Endothelial cell (in vitro differentiated cells): Measurements from ENCODE around the gene MDFI. TPM values are rescaled to one million over a fixed set of nuclear protein-coding genes. Genes with fewer than 3 reads are reported as not detected.

Source experiments
- DNase-seq: peaks from one replicate; pipeline ENCODE4 v3.0.0; 2021; ENCODE audit warnings: low spot score
- H3K27ac Mint-ChIP-seq: one replicate; pipeline ENCODE4 v1.8.0; 2021; ENCODE audit warnings: mixed read lengths, inconsistent platforms; ENCODE audit not compliant: unreplicated experiment
- H3K27me3 Mint-ChIP-seq: one replicate; pipeline ENCODE4 v1.8.0; 2021; ENCODE audit warnings: mild to moderate bottlenecking, moderate library complexity, mixed read lengths, inconsistent platforms; ENCODE audit not compliant: unreplicated experiment
- H3K36me3 Mint-ChIP-seq: one replicate; pipeline ENCODE4 v1.8.0; 2021; ENCODE audit warnings: mild to moderate bottlenecking, low read depth, mixed read lengths, inconsistent platforms; ENCODE audit not compliant: unreplicated experiment
- H3K4me1 Mint-ChIP-seq: one replicate; pipeline ENCODE4 v1.8.0; 2021; ENCODE audit warnings: mild to moderate bottlenecking, mixed read lengths, inconsistent platforms; ENCODE audit not compliant: unreplicated experiment
- H3K4me3 Mint-ChIP-seq: one replicate; pipeline ENCODE4 v1.8.0; 2021; ENCODE audit warnings: mild to moderate bottlenecking, mixed read lengths, inconsistent platforms; ENCODE audit not compliant: unreplicated experiment
- H3K9me3 Mint-ChIP-seq: one replicate; pipeline ENCODE4 v1.8.0; 2021; ENCODE audit warnings: mixed read lengths, inconsistent platforms; ENCODE audit not compliant: unreplicated experiment
- total RNA-seq: library from RNA; stranded (reverse); fragmentation: NEBNext Ultra II Directional; extraction: Animal tissue kit (Norgen Biotek cat#: 25700); gene quantifications from one replicate; pipeline ENCODE4 v1.2.1, GENCODE V29; 2021; ENCODE audit not compliant: unreplicated experiment
- TF ChIP-seq, protein P1 (sequence below): fragments of 200-600 bp; sonication (generic); IDR thresholded peaks from one replicate; pipeline ENCODE4 v1.5.0; 2021; ENCODE audit warnings: antibody characterized with exemption; ENCODE audit not compliant: unreplicated experiment

The MDFI gene
- total RNA-seq, 1 donor from 2014 or later: 285 TPM

DNA sequence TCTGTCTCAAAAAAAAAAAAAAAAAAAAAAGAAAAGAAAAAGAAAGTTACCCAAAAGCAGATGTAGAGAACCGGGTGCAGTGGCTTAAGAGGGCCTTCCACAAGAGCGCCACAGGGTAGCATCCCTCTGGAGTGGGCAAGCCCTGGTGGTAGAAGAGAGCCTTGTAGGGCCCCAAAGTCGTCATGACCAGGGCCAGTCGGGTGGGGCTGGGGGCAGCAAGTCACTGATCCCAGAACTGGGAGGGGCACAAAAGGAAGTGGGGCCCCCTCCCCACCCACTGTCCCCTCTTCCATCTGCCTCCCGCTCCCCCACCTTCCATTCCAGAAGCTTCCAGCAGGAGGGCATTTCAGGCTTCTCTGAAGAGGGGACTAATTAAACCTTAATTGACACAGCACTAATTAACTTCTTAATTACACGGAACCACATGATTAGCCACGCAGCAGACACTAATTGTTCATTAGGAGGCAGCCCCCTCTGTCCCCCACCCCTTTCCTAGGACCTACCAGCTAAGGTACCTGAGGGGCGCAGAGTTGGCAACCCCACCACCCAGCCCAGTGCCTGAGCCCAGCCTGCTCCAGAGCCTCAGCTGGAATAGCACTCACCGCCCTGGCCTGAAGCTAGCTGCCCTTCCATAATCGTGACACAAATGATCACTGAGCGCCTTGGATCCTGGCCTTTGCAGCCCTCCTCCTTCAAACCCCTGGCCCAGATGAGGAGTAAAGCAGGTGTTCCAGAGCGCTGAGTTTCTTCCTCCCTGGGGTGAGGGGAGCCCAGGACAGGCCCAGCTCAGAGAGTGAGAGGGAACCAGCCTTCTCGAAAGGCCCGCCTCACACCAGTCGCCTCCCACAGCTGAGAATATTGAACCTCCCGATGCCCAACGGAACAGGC, 34.8 kb downstream of the MDFI start:
- Mint-ChIP-seq H3K9me3 (no peaks in the 10 kb centered on the region), H3K36me3 (no peaks in the 10 kb centered on the region), H3K4me3 (no peak overlapping the region), H3K4me1 (peaks cover 30% of the 10 kb centered on the region), H3K27me3 (peaks cover 7% of the 10 kb centered on the region), H3K27ac (no peak overlapping the region)
- no peak for DNase-seq
- TF ChIP-seq, protein P1, sequence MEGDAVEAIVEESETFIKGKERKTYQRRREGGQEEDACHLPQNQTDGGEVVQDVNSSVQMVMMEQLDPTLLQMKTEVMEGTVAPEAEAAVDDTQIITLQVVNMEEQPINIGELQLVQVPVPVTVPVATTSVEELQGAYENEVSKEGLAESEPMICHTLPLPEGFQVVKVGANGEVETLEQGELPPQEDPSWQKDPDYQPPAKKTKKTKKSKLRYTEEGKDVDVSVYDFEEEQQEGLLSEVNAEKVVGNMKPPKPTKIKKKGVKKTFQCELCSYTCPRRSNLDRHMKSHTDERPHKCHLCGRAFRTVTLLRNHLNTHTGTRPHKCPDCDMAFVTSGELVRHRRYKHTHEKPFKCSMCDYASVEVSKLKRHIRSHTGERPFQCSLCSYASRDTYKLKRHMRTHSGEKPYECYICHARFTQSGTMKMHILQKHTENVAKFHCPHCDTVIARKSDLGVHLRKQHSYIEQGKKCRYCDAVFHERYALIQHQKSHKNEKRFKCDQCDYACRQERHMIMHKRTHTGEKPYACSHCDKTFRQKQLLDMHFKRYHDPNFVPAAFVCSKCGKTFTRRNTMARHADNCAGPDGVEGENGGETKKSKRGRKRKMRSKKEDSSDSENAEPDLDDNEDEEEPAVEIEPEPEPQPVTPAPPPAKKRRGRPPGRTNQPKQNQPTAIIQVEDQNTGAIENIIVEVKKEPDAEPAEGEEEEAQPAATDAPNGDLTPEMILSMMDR: no peak

DNA sequence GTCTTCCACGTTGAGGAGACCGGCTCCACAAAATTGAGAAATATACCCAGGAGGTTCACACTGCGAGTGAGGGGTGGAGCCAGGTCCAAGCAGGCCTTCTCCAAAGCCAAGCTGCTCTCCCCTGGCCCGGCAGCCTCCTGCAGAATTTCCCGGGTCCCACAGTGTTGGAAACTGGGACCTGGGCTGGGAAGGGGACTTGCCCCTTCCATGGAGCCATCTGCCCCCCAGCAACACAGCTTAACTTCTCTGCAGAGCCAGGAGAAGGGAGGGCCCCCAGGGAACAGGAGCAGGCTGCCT, 35.4 kb downstream of the MDFI start:
- peaks cover 30% of the 10 kb centered on the region for H3K4me1 Mint-ChIP-seq
- no peak overlapping the region for H3K4me3 Mint-ChIP-seq
- H3K27me3 Mint-ChIP-seq: peaks cover 7% of the 10 kb centered on the region
- TF ChIP-seq, protein P1: no peak
- no peak for DNase-seq
- no peak overlapping the region for H3K27ac Mint-ChIP-seq
- no peaks in the 10 kb centered on the region for H3K36me3 Mint-ChIP-seq
- no peaks in the 10 kb centered on the region for H3K9me3 Mint-ChIP-seq

DNA sequence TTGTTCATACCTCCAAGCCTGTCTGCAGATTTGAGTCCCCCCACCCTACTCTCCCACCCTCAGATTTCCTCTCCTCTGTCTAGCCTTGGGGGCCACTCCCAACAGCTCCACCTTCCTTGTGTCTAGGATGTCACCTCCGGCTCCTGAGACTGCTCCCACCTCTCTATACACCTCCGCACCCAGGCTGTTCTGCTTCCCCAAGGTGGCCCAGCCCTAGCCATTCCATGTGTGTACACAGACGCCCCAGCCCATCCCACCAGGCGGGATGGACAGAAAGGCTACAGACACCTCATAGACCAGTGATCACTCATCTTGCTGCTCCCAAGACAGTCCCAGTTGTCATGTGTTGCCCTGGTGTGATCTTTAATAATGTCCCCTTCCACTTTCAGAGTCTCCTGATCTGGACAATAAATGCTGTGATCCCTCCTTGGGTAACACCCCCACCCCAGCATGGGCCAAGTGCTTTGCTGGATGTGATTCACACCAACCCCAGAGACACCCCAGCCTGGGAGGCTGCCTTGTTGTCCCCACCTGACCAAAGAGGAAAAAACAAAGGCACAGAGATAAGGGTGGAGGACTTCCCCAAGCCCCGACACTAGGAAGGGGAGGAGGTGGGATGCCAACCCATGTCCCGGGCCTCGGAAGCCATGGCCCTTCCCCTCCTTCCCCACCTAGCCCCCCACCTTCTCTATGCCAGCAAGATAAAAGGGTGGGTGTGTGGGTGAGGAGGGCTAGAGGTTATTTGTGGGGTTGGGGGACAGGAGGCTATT, 36.1 kb downstream of the MDFI start:
- peaks cover 7% of the 10 kb centered on the region for H3K27me3 Mint-ChIP-seq
- no peak overlapping the region for H3K4me3 Mint-ChIP-seq
- no peaks in the 10 kb centered on the region for H3K9me3 Mint-ChIP-seq
- H3K36me3 Mint-ChIP-seq: no peaks in the 10 kb centered on the region
- no peak overlapping the region for H3K27ac Mint-ChIP-seq
- DNase-seq: no peak
- TF ChIP-seq, protein P1: no peak
- H3K4me1 Mint-ChIP-seq: peaks cover 30% of the 10 kb centered on the region

DNA sequence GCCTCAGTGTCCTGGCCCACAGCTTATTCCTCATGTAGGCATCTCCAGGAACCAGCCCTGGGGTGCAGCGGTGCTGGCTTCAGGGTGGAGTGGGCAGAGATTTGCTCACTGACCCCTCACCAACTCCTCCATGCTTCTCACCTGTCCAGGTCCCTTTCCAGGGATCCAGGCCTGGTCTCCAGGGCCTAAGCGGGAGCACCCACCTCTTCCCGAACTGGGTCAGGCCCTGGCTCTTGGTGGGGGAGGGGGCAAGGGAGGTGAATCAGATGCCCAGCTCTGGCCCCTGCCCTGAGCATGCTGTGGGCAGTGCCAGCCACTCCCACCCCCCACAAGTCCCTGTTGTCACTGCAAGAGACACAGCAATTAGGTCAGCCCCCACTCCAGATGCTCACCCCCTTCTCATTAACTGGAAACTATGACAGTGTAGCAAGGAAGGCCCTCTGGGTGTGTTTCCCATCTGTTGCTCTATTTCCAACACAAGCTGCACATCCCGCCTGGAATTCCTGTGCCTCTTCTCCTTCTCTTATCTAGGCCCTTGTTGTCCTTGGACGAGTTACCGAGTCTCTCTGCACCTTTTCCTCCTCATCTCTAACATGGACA, 37.0 kb downstream of the MDFI start:
- TF ChIP-seq, protein P1: no peak
- peaks cover 8% of the 10 kb centered on the region for H3K27me3 Mint-ChIP-seq
- no peaks in the 10 kb centered on the region for H3K36me3 Mint-ChIP-seq
- H3K4me3 Mint-ChIP-seq: no peak overlapping the region
- H3K9me3 Mint-ChIP-seq: no peaks in the 10 kb centered on the region
- DNase-seq: no peak
- H3K4me1 Mint-ChIP-seq: peaks cover 30% of the 10 kb centered on the region
- no peak overlapping the region for H3K27ac Mint-ChIP-seq

DNA sequence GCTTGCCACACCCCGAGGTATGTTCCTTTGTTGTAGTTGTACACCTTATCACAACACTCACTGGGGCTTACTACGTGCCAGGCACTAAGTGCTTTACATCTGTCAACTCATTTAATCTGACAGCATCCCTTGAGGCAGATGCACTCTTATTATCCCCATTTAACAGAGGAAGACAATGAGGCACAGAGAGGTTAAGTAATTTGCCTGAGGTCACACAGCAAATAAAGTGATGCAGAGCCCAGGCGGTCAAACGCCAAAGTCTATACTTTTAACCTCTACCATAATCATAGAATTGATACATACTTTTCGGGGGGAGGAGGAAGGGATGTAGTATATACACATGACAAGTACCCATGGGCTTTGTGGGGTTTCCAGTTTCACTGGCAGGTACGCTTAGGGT, 37.7 kb downstream of the MDFI start:
- Mint-ChIP-seq H3K27ac (no peak overlapping the region), H3K4me3 (no peak overlapping the region), H3K4me1 (peaks cover 30% of the 10 kb centered on the region), H3K27me3 (peaks cover 8% of the 10 kb centered on the region), H3K36me3 (no peaks in the 10 kb centered on the region), H3K9me3 (no peaks in the 10 kb centered on the region)
- TF ChIP-seq, protein P1: no peak
- DNase-seq: no peak
